RCC 7860 (cell line): ENCODE data around the gene MYOC.
"Not testable (repeated sequence)": the region's sequence is repeated elsewhere in the genome, so short reads cannot be mapped to it uniquely, and the experiment has no call there.

Experiments
- DNase-seq: peaks from one replicate; pipeline ENCODE4 v3.0.0-alpha.2; 2015; ENCODE audit warnings: low spot score
- FAIRE-seq: peaks from 2 replicates; lab custom pipeline; 2012; peaks lifted over from hg19 to GRCh38; lab: Jason Lieb, UNC

The MYOC gene

DNA sequence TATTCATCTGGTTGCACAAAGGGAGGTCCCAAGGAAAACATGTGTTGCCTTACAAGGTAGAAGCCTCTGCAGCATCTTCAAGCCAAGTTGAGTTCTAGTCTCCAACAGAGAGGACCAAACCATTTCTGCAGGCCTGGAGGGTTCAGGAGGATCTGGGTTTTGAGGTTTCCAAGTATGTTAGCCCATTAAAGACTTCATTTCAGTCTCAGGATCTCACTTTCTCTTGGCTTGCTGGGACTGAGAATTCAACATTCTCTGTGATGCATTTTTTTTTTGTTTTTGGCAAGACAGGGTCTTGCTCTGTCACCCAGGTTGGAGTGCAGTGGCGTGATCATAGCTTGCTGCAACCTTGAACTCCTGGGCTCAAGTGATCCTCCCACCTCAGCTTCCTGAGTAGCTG is 39.2 kb downstream of the MYOC start:
- no peak for FAIRE-seq
- no peak for DNase-seq

DNA sequence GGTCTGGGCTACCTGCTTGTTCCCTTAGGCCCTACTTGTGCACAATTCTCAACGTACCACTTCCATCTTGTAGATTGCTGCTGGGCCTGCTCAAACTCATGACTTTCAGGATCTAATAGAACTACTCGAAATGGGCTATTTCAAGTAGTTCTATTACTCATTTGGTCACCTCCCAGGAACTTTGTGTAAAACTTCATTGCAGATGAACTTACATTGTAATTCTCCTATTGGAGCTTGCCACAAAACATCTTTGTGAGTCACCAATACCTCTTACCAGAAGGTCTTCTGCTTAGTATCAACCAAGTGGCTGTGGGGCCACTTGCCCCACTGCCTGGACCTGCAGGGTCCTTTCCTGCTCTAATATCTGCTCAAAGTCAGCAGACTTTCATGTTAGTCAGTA is 41.2 kb downstream of the MYOC start:
- DNase-seq (no peak), FAIRE-seq (no peak)

GRCh38 chr1:171610385-171610784 is 42.1 kb downstream of the MYOC start:
- FAIRE-seq (no peak), DNase-seq (peak; percentile 52)

GRCh38 chr1:171606402-171606941 is 46.0 kb downstream of the MYOC start:
- no peak for DNase-seq
- peak; percentile 45 for FAIRE-seq

DNA sequence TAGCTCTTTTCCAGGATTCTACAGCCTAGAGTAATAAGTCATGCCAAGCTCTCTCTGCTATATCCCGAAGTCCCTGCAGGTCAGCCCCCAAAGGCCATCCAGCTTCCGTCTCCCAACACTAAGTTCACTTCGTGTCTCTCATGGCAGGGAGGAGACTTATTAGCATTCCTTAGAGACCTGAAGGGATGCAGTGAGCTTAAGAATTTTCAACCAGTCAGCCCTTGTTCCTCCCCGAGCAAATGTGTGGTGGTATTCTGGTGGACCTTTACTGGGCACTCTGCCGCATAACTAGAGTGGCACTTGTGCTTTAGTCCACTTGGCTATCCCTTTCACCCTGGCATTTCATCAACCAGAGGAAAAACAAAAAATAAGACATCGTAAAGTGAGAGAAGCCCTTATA is 49.4 kb downstream of the MYOC start:
- not testable (repeated sequence) for DNase-seq, FAIRE-seq

DNA sequence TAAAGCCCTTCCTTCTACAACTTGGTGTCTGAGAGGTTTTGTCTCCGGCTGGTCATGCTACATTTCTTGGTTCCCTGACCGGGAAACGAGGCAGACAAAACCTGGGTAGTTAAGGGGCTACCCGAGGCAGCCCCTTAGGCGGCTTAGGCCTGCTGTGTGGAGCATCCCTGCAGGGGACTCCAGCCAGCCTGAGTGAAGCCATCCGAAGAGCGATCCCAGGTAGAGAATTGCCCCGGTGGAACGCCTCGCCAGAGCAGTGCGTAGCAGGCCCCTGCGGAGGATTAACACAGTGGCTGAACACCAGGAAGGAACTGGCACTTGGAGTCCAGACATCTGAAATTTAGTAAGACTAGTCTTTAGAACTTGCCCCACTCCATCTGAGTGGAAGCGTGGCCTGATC is 51.6 kb downstream of the MYOC start:
- no peak for DNase-seq
- FAIRE-seq, result no peak

DNA sequence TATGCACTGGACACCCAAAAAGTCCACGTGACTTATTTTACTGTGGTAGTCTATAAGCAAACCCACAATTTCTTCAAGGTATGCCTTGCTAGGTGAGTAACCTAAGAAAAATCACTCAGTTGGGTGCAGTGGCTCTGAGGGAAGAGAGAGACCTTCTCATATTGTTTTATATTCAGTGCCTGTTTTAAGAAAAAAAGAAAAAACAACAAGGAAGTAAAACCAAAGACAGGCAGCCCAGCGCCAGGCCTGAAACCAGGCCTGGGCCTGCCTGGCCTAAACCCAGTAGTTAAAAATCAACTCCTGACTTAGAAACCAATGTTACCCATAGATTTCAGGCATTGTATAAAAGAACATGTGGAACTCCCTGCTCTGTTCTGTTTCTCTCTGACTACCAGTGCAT is 52.2 kb downstream of the MYOC start:
- not testable (repeated sequence) for DNase-seq
- peak; percentile 55 for FAIRE-seq

- DNase-seq (no peak), FAIRE-seq (no peak)
Measured at GRCh38 chr1:171597203-171597602, 55.3 kb downstream of the MYOC start.

DNA sequence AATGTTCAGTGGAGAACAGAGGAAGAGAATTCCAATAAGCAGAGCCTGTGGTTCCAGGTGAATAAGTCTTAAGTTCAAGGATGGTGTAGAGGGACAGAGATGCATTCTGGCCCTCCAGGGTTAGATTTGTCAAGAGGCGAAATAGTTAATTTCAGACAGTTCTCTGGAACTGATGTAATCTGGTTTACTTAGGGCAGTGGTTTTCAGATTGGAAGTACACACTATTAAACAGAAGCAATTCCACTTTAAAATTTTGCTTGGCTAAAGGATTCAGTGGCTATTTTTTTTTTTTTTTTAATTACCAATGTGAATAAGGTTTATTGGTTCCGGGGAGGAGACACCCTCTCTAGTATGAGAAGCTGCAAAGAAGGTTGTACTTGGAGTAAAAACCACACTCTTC is 55.8 kb downstream of the MYOC start:
- FAIRE-seq, result no peak

DNA sequence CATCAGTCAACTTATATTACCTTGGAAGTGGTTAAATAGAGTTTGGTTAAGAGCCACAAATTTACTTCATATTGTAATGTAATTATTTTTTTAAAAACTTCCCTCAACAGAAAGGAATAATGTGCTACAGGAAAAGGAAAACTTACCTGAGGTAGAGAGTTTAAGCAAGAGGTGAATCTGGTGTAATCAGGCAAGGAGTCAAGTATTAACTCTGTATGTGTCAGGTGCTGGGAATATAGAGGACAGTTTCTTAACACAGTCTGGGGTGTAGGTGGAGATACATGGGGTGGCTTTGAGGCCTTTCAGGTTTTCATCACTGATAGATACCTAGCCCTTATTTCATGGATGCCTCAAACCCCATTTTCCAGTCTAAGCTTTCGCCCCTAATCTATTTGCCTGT is 56.4 kb downstream of the MYOC start:
- DNase-seq, result no peak

More for the DNA sequence above, 55.8 kb downstream of the MYOC start:
- DNase-seq, result no peak

DNA sequence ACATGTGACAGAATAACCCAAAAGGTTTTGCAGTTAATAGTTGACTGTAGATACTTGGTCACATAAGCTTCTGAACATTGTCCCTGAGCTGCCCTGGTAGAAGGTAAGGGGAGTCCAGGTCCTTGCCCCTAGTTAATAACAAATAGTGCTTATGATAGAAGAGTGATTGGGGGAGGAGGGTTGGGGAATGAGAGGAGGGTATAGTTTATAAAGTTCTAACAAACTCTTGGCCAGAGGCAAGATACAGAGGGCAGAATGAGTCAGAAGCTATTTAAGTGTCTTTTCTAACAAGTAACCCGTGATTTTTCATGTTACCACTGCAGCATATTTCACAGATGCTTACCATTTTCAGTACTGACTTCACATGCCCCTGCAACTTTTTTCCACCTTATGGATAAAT is 57.2 kb downstream of the MYOC start:
- DNase-seq, result no peak
- FAIRE-seq, result no peak

More for the DNA sequence above, 56.4 kb downstream of the MYOC start:
- FAIRE-seq, result no peak

GRCh38 chr1:171590022-171590421 is 62.5 kb downstream of the MYOC start:
- DNase-seq, result no peak
- FAIRE-seq, result no peak

GRCh38 chr1:171588230-171588629 is 64.3 kb downstream of the MYOC start:
- DNase-seq (no peak), FAIRE-seq (no peak)

DNA sequence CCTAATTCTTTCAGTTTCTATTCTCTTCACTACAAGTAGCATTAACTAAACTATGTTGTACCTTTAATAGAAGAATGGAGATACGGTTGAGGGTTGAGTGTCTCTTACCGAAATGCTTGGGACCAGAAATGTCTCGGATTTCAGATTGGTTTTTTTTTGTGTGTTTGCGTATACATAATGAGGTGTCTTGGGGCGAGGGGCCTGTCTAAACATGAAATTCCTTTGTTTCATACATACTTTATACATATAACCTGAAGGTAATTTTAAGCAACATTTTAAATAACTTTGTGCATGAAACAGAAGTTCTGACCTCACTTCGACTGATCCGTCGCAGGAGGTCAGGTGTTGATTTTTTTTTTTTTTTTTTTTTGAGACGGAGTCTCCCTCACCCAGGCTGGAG is 66.8 kb downstream of the MYOC start:
- DNase-seq (no peak), FAIRE-seq (no peak)
